NB4 (cell line): ENCODE results near the gene KLK5.

Source experiments
- DNase-seq: peaks from one replicate; pipeline ENCODE4 v3.0.0; 2010; ENCODE audit warnings: low read depth
- H3K4me3 ChIP-seq: one replicate; pipeline ENCODE4 v1.5.1; 2011; ENCODE audit warnings: mild to moderate bottlenecking, low read depth, low read length, moderate library complexity
- MYC ChIP-seq: IDR thresholded peaks from 2 replicates; pipeline ENCODE4 v1.6.1; 2011; ENCODE audit warnings: low read depth, low read length
- POLR2A ChIP-seq: IDR thresholded peaks from 2 replicates; pipeline ENCODE4 v1.6.1; 2011; ENCODE audit warnings: mild to moderate bottlenecking; ENCODE audit not compliant: insufficient read length; ENCODE audit errors: extremely low read depth
- TF ChIP-seq, protein P1 (sequence below): IDR thresholded peaks from 2 replicates; pipeline ENCODE4 v1.6.1; 2011; ENCODE audit warnings: low read depth, low read length
- TF ChIP-seq, protein P2 (sequence below): IDR thresholded peaks from one replicate; pipeline ENCODE4 v1.5.1; 2012; ENCODE audit warnings: low read depth, low read length

Gene KLK5

GRCh38 chr19:50967929-50968715 is 15.3 kb upstream of the KLK5 start:
- no peak overlapping the region for H3K4me3 ChIP-seq
- TF ChIP-seq MYC = no peak
- TF ChIP-seq, protein P1, sequence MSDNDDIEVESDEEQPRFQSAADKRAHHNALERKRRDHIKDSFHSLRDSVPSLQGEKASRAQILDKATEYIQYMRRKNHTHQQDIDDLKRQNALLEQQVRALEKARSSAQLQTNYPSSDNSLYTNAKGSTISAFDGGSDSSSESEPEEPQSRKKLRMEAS = no peak
- TF ChIP-seq, protein P2, sequence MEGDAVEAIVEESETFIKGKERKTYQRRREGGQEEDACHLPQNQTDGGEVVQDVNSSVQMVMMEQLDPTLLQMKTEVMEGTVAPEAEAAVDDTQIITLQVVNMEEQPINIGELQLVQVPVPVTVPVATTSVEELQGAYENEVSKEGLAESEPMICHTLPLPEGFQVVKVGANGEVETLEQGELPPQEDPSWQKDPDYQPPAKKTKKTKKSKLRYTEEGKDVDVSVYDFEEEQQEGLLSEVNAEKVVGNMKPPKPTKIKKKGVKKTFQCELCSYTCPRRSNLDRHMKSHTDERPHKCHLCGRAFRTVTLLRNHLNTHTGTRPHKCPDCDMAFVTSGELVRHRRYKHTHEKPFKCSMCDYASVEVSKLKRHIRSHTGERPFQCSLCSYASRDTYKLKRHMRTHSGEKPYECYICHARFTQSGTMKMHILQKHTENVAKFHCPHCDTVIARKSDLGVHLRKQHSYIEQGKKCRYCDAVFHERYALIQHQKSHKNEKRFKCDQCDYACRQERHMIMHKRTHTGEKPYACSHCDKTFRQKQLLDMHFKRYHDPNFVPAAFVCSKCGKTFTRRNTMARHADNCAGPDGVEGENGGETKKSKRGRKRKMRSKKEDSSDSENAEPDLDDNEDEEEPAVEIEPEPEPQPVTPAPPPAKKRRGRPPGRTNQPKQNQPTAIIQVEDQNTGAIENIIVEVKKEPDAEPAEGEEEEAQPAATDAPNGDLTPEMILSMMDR = no peak
- no peak for TF ChIP-seq POLR2A
- no peak for DNase-seq

DNA sequence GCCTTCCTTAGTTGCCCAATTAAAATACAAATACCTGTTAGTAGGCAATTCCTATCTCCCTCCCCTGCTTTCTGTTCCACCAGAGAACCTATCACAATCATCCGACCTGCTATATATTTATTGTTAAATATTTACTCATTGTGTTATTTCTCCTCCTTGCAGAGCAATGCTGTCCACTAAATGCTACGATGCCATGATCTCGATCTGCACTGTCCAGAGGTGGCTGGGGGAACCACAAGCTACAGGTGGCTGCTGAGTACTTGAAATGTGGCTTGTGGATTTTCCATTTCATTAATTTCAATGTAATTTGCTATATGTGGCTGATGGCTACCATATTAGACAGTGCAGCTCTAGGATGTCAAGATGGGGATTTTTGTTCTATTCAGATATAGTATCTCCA is 11.4 kb upstream of the KLK5 start:
- no peak for TF ChIP-seq MYC
- TF ChIP-seq POLR2A = no peak
- TF ChIP-seq, protein P1 = no peak
- TF ChIP-seq, protein P2 = no peak
- no peak for DNase-seq
- H3K4me3 ChIP-seq = no peak overlapping the region

- TF ChIP-seq, protein P2 = no peak
- TF ChIP-seq, protein P1 = no peak
- TF ChIP-seq MYC (no peak), POLR2A (no peak)
- DNase-seq = no peak
- H3K4me3 ChIP-seq = no peak overlapping the region
Observed at GRCh38 chr19:50963381-50963780, 10.5 kb upstream of the KLK5 start.

GRCh38 chr19:50962245-50962644 is 9.4 kb upstream of the KLK5 start:
- TF ChIP-seq MYC = no peak
- TF ChIP-seq, protein P2 = no peak
- TF ChIP-seq, protein P1 = no peak
- TF ChIP-seq POLR2A = no peak
- H3K4me3 ChIP-seq = no peak overlapping the region
- DNase-seq = no peak

DNA sequence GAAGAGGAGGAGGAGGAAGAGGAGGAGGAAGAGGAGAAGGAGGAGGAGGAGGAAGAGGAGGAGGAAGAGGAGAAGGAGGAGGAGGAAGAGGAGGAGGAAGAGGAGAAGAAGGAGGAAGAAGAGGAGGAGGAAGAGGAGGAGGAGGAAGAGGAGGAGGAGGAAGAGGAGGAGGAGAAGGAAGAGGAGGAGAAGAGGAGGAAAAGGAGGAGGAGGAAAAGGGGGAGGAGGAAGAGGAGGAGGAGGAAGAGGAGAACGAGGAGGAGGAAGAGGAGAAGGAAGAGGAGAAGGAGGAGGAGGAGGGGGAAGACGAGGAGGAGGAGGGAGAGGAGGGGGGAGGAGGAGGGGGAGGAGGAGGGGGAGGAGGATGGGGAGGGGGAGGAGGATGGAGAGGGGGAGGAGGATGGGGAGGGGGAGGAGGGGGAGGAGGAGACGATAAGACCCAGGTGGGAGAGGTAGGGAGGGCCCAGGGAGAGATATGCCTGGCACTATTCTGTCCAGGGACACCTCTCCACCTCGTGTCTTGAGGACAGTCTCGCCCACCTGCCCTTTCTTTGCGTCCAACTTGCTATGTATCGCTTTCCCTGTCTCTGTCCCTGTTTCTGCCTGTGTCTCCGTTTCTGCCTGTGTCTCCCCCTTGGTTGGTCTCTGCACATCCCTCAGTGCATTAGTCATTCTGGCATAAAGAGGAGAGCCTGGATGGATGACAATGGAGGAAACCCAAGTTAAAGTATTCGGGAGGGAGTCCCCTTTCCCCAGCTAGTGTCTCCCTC is 7.1 kb upstream of the KLK5 start:
- no peak overlapping the region for H3K4me3 ChIP-seq
- peak; percentile 15 for DNase-seq
- TF ChIP-seq, protein P1 = no peak
- TF ChIP-seq, protein P2 = no peak
- TF ChIP-seq POLR2A = no peak
- TF ChIP-seq MYC = no peak
